H1 (cell line): ENCODE data around the gene RDH5. TPM values are rescaled to one million over a fixed set of nuclear protein-coding genes. Genes with fewer than 3 reads are reported as not detected.

Experiments
- CHD2 ChIP-seq: IDR thresholded peaks from 2 replicates; pipeline ENCODE4 v1.6.1; 2012; ENCODE audit warnings: low read length, improper control_type of control experiment
- CHD7 ChIP-seq: fragments of 300-600 bp; sonication (generic); IDR thresholded peaks from 2 replicates; pipeline ENCODE4 v1.7.1; 2012; ENCODE audit warnings: low read length, moderate library complexity, mild to moderate bottlenecking, inconsistent platforms; ENCODE audit not compliant: insufficient replicate concordance
- RFX5 ChIP-seq: IDR thresholded peaks from 2 replicates; pipeline ENCODE4 v1.6.1; 2011; ENCODE audit warnings: low read depth, low read length, improper control_type of control experiment, borderline replicate concordance
- SP1 ChIP-seq: IDR thresholded peaks from 2 replicates; pipeline ENCODE4 v1.6.1; 2011; ENCODE audit warnings: low read depth, low read length
- SUZ12 ChIP-seq: fragments of 200-600 bp; sonication (generic); IDR thresholded peaks from 2 replicates; pipeline ENCODE4 v1.6.1; 2012; ENCODE audit warnings: mild to moderate bottlenecking, inconsistent platforms, low read length, moderate library complexity, mixed read lengths
- polyA plus RNA-seq, 7 experiments: library from polyadenylated mRNA; depleted of rRNA in 3 of 7; stranded (reverse) in 5 of 7; unstranded in 2 of 7; fragments of >200 nt in 5 of 7; fragments of 200-250 nt in 2 of 7; gene quantifications; 1 replicate in 5 of 7; 2 replicates in 1 of 7; 4 replicates in 1 of 7; pipeline versions ENCODE4 v1.2.1 to v1.2.3, GENCODE V29; 2011 to 2013; ENCODE audit warnings: missing spikeins in 2 of 7, mixed read lengths in 2 of 7
- total RNA-seq: library from RNA; stranded (reverse); fragmentation: NEBNext Ultra II Directional; extraction: Animal tissue kit (Norgen Biotek cat#: 25700); gene quantifications from 2 replicates; pipeline ENCODE4 v1.2.1, GENCODE V29; 2021

RDH5 gene
- total and polyA plus RNA-seq, 2 of the 8 experiments (the other 6 are each of a cell fraction or from before 2014, with no cell fraction given), result 4.2 to 6.0 TPM

DNA sequence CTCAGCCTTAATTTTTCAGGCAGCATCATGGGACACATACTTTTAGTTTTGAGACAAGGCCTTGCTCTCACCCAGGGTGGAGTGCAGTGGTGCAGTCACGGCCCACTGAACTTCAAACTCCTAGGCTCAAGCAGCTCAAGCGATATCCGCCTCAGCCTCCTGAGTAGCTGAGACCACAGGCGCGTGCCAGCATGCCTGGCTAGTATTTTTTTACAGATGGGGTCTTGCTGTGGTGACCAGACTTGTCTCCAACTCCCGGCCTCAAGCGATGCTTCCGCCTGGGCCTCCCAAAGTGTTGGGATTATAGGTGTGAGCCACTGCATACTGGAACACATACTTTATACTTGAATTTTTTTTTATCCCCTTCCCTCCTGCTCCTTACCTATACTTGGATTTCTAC is 2.8 kb downstream of the RDH5 start (continued):
- no peak for TF ChIP-seq CHD7
- no peak for TF ChIP-seq SUZ12
- TF ChIP-seq CHD2, result no peak
- no peak for TF ChIP-seq SP1
- no peak for TF ChIP-seq RFX5
